Measurements from ENCODE around the gene ESPL1. TPM values are rescaled to one million over a fixed set of nuclear protein-coding genes. Genes with fewer than 3 reads are reported as not detected.

ESPL1 gene
- 0.16 TPM for total RNA-seq
- long read RNA-seq, partial matches to known transcripts, result 0 of 1 reads
- long read RNA-seq, other reads (novel, unspliced or antisense), result 1 of 1 reads

- peak; percentile 81 for DNase-seq (ENCODE audit: low spot score)
- intact Hi-C loops (cut with DNase I), result no loop called here
Measured at GRCh38 chr12:53267999-53268629, at the start of gene ESPL1. Gene ESPL1, plus strand, starts transcription at chr12:53268299. Its CDS starts 468 bp downstream, at chr12:53268767.

- intact Hi-C loops (cut with DNase I), result no loop called here
- DNase-seq (ENCODE audit: low spot score), result no peak
Measured at GRCh38 chr12:53218551-53219291, 49.4 kb upstream of the ESPL1 start.

- intact Hi-C loops (cut with DNase I), result no loop called here
- DNase-seq (ENCODE audit: low spot score), result no peak
Measured at GRCh38 chr12:53219292-53219955, 48.7 kb upstream of the ESPL1 start.

DNA sequence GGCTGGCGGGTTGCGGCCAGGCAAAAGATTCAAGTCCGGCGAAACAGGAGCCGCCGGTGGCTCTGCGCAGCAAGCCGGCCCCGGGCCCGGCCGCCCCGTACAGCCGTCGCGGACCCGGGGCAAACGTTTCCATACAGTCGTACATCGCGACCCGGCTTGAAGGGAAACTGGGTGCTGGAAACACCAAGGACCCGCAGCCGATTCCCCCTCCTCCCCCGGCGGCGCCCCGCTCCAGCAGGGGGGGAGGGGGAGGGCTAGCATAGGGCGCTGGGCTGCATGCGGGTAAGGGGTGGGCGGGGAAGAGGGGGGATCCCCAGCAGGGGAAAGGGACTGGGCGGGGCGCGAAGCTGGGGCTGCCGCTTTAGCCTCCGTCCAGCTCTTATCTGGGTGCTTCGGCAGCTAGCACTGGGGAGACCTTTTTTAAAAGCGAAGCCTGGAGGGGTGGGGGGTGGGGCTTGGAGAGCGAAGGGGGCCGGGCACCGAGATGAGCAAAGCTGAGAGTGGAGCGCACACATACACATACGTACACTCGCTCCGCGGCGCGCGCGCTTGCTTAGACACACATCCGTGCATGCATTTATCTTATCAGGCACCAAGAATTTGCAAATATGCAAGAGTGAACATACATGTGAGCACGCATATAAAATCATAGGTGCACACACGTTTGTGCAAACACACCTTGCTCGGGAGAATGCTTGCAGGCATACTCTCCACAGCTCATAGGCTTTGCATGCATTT, 48.0 kb upstream of the ESPL1 start:
- intact Hi-C loops (cut with DNase I), result loop anchor here (2.0 kb wide), 1 partner anchor 31 kb away; no protein-coding TSS in a partner anchor
- DNase-seq (ENCODE audit: low spot score), result no peak

DNA sequence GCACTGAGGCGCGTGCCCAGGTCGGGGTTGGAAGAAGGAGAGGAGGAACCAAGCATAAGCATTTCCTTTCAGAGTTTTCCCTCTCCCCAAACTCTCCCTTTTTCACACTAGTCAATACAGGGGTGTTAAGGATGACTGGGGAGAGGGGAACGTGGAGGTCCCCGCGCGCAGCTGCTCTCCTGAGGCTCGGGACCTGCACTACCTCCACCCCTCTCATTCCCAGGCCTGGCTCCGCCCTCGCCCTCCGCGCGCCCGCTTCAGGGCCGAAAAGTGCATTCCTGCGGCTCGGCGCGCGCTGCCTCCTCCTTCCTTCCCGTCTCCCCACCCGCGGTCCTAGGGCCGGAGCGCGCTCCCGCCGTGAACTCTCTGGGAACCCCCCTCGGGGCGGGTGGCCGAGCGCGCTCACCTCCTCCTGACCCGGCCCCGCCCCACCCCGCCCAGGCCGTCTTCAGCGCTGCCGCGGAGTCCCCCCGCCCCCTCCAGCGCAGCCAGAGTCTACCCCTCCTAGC, 47.4 kb upstream of the ESPL1 start:
- DNase-seq (ENCODE audit: low spot score), result peak; percentile 95
- intact Hi-C loops (cut with DNase I), result loop anchor here (2.0 kb wide), 1 partner anchor 30 kb away; no protein-coding TSS in a partner anchor

DNA sequence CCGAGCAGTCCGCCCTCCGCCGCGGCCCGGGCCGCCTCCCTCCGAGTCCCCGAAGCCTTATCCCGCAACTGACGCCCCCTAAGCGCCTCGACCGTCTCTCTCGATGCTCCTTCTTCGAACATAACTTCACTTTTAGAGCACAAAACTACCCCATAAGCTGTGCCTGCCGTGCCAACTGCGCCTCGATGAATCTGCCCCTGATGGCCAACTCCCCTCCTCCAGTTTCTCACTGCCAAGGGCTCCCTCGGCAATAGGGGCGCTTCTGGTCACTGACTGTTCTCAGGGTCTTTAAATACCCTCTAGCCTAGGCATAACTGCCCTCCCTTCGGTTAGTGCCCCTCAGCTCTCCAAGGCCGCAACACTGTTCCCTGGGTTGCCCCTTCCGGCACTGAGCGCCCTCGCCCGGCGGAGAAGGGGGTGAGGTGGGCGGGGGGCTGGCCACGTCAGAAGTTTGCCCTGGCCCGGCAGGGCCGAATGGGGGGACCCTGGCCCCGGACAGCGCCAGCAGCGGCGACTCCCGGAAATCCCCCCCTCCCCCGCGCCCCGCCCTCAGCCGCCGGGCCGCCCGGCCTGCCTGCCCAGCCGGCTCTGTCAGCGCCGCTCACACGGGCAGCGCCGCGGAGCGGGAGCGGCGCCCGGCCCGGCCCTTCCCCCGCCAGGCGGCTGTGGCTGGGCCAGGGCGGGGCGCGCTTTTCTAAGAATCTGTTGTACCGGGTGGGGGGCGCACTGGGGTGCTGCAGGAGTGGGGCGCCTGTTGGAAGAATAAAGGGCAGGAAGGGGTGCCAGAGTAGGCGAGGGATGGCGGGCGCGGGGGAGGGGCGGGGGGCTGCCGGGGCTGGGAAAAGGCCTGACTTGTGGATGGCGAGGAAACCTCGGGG, 46.7 kb upstream of the ESPL1 start:
- intact Hi-C loops (cut with DNase I), result loop anchor here (2.0 kb wide), 1 partner anchor 29 kb away; no protein-coding TSS in a partner anchor
- DNase-seq (ENCODE audit: low spot score), result peak; percentile 87

GRCh38 chr12:53222170-53222721, 45.9 kb upstream of the ESPL1 start:
- intact Hi-C loops (cut with DNase I), result no loop called here
- DNase-seq (ENCODE audit: low spot score), result no peak

GRCh38 chr12:53222806-53223261, 45.3 kb upstream of the ESPL1 start:
- DNase-seq (ENCODE audit: low spot score), result no peak
- intact Hi-C loops (cut with DNase I), result no loop called here

DNA sequence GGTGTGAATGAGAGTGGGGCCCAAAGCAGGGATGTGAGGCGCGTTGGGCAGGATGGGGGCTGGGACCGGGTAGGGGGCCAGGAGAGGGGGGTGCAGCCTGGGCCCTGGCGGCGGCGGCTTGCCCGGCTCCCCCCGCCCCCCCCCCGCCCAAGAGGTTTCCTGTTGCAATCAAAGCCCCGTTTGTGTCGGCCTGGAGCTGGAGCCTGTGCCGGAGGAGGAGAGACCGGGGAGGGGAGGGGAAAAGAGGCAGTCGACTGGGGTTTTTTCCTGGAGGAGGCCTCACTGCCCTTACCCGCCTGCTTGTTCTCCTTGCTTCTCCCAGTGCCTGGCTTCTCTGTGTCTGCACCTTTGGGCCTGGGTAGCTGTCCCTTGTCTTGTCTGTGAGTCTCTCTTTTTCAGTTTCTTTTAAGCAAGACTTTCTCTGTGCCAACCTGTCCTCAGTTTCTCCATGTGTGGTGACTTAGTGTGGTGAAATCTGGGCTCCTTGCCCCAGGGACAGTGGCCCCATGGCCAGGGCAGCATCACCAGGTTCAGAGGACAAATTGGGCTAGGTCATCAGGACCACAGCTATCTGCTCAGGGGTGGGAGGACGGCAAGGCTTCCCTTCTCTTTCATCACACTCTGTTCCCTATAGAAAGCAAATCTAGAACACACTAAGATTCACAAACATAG, 44.6 kb upstream of the ESPL1 start:
- no peak for DNase-seq (ENCODE audit: low spot score)
- intact Hi-C loops (cut with DNase I), result no loop called here

DNA sequence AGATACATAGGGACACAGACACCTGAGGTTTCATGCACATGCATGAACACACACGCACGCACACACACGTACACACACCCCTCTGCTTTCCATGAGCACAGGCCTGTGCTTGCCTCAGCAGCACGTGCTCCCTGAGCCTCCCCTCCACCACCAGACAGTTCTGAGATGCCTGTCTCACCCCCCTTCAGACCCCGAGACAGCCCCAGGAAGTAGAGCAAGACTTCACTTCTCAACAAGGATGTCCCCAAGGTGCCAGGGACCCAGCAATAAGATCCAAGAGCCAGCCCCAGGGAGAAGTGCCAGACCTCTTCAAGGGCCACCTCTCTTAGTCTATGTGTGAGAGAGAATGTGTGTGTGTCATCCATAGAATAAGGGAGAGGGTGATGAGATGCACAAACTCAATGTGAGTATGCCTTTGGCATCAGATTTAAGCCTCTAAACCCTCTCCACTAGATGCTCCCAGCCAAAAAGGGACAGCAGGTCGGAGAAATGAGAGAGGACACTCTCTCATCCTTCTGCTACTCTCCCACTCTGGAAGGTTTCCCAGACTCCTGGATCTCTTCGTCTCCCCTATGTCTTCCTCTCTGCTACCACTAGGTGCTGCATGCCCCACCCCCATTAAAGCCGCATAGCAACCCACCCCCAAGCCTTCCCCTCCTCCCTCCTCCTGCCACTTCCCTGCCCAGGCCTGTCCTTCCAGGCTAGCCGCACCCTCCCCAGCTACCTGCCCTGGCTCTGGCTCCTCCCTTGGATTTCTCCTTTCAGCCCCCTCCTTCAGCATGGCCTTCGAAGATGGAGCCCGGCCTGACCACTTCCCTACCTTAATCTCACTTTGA, 43.8 kb upstream of the ESPL1 start:
- intact Hi-C loops (cut with DNase I), result no loop called here
- no peak for DNase-seq (ENCODE audit: low spot score)

- intact Hi-C loops (cut with DNase I), result no loop called here
- DNase-seq (ENCODE audit: low spot score), result no peak
Measured at GRCh38 chr12:53224897-53225634, 43.0 kb upstream of the ESPL1 start.

GRCh38 chr12:53225635-53226424, 42.3 kb upstream of the ESPL1 start:
- no peak for DNase-seq (ENCODE audit: low spot score)
- intact Hi-C loops (cut with DNase I), result no loop called here

- intact Hi-C loops (cut with DNase I), result no loop called here
- no peak for DNase-seq (ENCODE audit: low spot score)
Measured at GRCh38 chr12:53226815-53227214, 41.3 kb upstream of the ESPL1 start.

DNA sequence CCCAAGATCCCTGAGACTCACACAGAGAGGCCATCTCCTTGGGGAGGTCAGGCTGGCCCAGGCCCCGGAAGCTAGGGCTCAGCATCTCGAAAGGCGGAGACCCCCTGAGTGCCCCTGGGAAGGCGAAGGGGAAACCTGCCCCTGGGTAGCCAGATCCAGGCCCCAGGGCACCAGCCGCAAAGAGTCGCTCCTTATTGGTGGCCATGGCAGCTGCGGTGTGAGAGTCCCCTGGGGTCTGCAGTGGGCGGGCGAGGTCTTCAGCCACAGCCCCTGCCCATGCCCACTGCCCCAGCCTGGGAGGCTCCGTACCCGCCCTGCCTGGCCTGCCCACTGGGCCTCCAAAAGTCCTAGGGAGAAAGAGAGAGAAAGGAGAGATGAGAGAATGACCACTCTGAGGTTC, 40.8 kb upstream of the ESPL1 start:
- intact Hi-C loops (cut with DNase I), result no loop called here
- DNase-seq (ENCODE audit: low spot score), result no peak

DNA sequence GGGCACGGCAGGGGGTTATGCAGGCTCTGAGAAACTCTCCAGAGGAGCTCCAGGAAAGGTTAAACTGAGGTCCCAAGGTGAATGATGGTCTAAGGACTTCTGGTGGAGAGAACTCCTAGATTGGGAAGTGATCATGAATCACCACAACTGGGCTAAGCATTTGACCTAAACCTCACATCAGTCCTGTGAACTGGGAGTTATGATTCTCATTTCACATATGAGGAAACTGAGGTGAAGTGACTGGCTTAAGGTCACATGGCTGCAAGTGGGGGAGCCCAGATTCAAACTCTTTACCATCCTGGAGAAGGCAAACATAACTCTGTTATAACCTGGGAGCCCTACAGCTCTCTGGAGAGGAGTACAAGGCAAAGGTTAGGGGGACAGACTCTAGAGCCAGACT, 40.3 kb upstream of the ESPL1 start:
- no peak for DNase-seq (ENCODE audit: low spot score)
- intact Hi-C loops (cut with DNase I), result no loop called here
